GM21717 (cell line): ENCODE data around the gene HMX1.

Experiments used
- ATAC-seq: cut with Tn5 transposase; IDR thresholded peaks from one replicate; pipeline ENCODE4 v1.9.1; 2021; ENCODE audit warnings: mild to moderate bottlenecking, moderate library complexity; ENCODE audit not compliant: unreplicated experiment

The HMX1 gene

GRCh38 chr4:8893227-8893623 lies 21.6 kb upstream of the HMX1 start:
- no peak for ATAC-seq

- ATAC-seq: no peak
Observed at GRCh38 chr4:8892556-8893226, 21.1 kb upstream of the HMX1 start.

GRCh38 chr4:8891646-8892555 lies 20.3 kb upstream of the HMX1 start:
- ATAC-seq: no peak

GRCh38 chr4:8891255-8891645 lies 19.6 kb upstream of the HMX1 start:
- ATAC-seq: no peak

GRCh38 chr4:8888856-8889255 lies 17.2 kb upstream of the HMX1 start:
- ATAC-seq: no peak

- no peak for ATAC-seq
Observed at GRCh38 chr4:8886612-8887406, 15.2 kb upstream of the HMX1 start.

GRCh38 chr4:8882239-8882638 lies 10.6 kb upstream of the HMX1 start:
- no peak for ATAC-seq

- ATAC-seq: no peak
Observed at GRCh38 chr4:8880851-8881250, 9.2 kb upstream of the HMX1 start.

GRCh38 chr4:8879574-8879973 lies 7.9 kb upstream of the HMX1 start:
- ATAC-seq: no peak

GRCh38 chr4:8878421-8878820 lies 6.8 kb upstream of the HMX1 start:
- ATAC-seq: no peak

- ATAC-seq: no peak
Observed at GRCh38 chr4:8877780-8878040, 6.1 kb upstream of the HMX1 start.

- ATAC-seq: no peak
Observed at GRCh38 chr4:8876982-8877779, 5.5 kb upstream of the HMX1 start.

GRCh38 chr4:8874896-8875680 lies 3.4 kb upstream of the HMX1 start:
- ATAC-seq: no peak

GRCh38 chr4:8874003-8874895 lies 2.6 kb upstream of the HMX1 start:
- ATAC-seq: no peak

- no peak for ATAC-seq
Observed at GRCh38 chr4:8872402-8873291, 1.0 kb upstream of the HMX1 start.

- no peak for ATAC-seq
Observed at GRCh38 chr4:8870647-8871416, 807 bp downstream of the HMX1 start.

- no peak for ATAC-seq
Observed at GRCh38 chr4:8869898-8870646, 1.6 kb downstream of the HMX1 start.
